ENCODE measurements around the gene ZCCHC7.
"Not testable (repeated sequence)": the region's sequence is repeated elsewhere in the genome, so short reads cannot be mapped to it uniquely, and the experiment has no call there.

Gene ZCCHC7

DNA sequence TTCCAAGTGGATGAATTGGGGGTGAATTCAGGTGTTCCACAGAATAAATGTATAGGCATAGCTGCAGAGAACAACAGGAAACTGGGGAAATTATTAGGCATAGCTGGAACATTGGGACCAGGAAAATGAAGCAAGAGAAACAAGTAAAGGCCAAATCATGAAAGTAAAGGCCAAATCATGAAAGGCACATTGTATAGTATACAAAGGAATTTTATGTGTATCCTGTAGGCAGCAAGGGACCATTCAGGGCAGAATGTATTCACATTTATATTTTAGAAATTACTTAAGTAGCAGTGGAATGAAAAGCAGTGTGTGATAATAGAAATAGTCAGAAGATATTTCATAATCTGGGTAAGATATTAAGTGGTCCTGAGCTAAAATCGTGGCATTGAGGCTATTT, 174.8 kb downstream of the ZCCHC7 start:
- Histone ChIP-seq H3K4me2 (peak overlapping the region; percentile 92), H3K27me3 (no peaks in the 10 kb centered on the region)

DNA sequence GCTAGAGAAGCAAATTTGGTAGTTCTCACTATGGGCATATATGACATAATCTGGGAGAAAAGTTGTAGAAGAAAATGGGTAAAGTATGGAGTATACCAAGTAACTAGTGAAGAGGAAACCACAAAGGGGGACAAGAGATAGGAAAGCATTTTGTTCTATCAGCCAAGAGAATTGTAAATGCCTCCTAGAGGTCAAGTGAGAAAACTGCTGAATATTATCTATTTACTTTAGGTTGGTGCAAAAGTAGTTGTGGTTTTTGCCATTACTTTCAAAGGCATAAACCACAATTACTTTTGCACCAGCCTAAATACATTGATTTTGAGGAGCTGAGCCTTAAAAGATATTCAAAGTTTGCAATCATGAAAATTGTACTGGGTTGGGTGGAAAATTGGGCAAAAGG, 175.4 kb downstream of the ZCCHC7 start:
- peak overlapping the region; percentile 92 for H3K4me2 ChIP-seq
- H3K27me3 ChIP-seq: no peaks in the 10 kb centered on the region
- TF ChIP-seq Cebpa-rat (IDR thresholded peaks at IDR 0.05): no peak
- peaks cover 95% of the 10 kb centered on the region for H3K4me1 ChIP-seq
- peaks cover 36% of the 10 kb centered on the region for H3K36me3 ChIP-seq
- no peaks in the 10 kb centered on the region for H4K20me1 ChIP-seq
- peak overlapping the region; percentile 95 for H3K27ac ChIP-seq
- peak overlapping the region; percentile 79 for H3K9ac ChIP-seq
- no peaks in the 10 kb centered on the region for H3K9me3 ChIP-seq
- H3K4me3 ChIP-seq: peak overlapping the region; percentile 48

More for the DNA sequence above, 174.8 kb downstream of the ZCCHC7 start:
- peaks cover 95% of the 10 kb centered on the region for H3K4me1 ChIP-seq
- peak overlapping the region; percentile 95 for H3K27ac ChIP-seq
- no peaks in the 10 kb centered on the region for H4K20me1 ChIP-seq
- H3K4me3 ChIP-seq: peak overlapping the region; percentile 48
- H3K36me3 ChIP-seq: peaks cover 36% of the 10 kb centered on the region
- H3K9me3 ChIP-seq: no peaks in the 10 kb centered on the region
- TF ChIP-seq Cebpa-rat (IDR thresholded peaks at IDR 0.05): no peak
- H3K9ac ChIP-seq: peak overlapping the region; percentile 79

DNA sequence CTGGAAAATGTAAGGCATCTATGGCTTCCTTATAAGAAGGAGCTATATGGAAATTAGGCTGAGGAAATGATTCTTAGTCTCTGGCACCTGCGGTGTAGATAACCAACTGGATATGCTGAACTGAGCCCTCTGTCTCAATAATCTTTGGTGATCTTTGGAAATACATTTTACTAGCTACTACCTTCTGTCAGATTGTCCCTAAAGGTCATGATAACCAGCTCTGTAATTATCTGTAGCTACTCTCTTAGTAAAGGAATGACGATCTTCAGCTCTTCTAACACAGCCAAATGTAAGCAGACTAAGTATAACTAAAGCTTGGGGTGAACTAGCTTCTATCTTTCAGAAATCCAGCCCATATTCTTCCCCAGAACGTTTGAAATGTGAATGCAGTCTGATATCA, 177.2 kb downstream of the ZCCHC7 start:
- Histone ChIP-seq H3K27me3 (no peaks in the 10 kb centered on the region), H3K36me3 (peaks cover 37% of the 10 kb centered on the region), H3K9ac (peak overlapping the region; percentile 81), H3K9me3 (no peaks in the 10 kb centered on the region), H3K4me1 (peaks cover 95% of the 10 kb centered on the region), H3K4me3 (0 out of 2 replicates have a peak overlapping the region, but pooled peaks have one; percentile 12), H3K27ac (peak overlapping the region; percentile 95), H4K20me1 (no peaks in the 10 kb centered on the region), H3K4me2 (peak overlapping the region; percentile 92)
- no peak for TF ChIP-seq Cebpa-rat (IDR thresholded peaks at IDR 0.05)

DNA sequence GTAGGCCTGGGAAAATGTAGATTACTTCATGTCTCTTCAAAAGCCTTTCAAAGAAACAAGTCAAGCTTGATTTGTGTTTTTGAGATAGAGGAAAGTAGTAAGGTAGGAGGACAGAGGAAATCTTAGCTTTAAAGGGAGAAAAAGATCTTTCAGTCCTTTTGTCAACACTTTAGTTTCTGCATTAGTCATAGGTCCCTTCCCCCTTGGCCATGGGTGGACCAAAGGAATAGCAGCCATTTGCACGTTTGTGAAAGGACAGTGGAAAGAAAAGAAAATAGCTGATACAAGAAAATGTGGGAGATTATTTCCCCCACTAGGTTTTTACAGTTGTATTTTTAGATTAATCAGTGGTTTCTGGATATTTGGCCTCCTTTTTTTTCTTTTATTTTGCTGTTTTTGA, 180.2 kb downstream of the ZCCHC7 start:
- peak overlapping the region; percentile 95 for H3K27ac ChIP-seq
- H3K4me2 ChIP-seq: peak overlapping the region; percentile 92
- H3K36me3 ChIP-seq: peaks cover 67% of the 10 kb centered on the region
- peak overlapping the region; percentile 45 for H3K4me3 ChIP-seq
- TF ChIP-seq Cebpa-rat (IDR thresholded peaks at IDR 0.05): no peak
- no peaks in the 10 kb centered on the region for H4K20me1 ChIP-seq
- H3K27me3 ChIP-seq: no peaks in the 10 kb centered on the region
- no peaks in the 10 kb centered on the region for H3K9me3 ChIP-seq
- H3K4me1 ChIP-seq: peaks cover 100% of the 10 kb centered on the region
- H3K9ac ChIP-seq: peak overlapping the region; percentile 81

DNA sequence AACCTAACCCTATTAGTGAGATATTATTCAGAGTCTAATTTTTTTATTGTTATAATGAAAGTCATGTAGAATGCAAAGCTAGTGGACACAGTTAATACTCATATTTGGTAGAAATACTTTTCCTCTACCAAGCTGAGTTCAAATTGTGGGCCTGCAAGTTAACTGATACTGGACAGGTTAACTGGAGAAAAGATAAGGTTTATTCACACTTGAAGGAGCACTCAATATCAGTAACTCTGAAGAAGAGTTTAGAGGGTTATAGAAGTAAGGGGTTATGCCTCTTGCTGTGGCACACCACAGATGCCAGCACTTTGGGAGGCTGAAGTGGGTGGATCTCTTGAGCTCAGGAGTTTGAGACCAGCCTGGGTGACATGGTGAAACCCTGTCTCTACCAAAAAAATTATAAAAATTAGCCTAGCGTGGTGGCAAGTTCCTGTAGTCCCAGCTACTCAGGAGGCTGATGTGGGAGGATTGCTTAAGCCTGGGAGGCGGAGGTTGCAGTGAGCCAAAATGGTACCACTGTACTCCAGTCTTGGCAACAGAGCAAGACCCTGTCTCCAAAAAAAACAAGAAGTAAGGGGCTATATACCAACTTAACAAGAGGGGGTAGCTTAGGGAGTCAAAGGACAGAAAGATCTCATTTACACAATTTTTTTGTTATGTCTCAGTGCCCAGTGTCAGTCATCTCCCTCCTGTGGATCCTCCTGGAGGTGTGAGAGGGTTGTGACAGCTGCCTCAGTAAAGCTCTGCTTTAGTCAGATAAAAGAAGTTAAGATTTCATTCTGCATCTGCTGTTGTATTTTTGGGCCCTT, 180.9 kb downstream of the ZCCHC7 start:
- Histone ChIP-seq H3K36me3 (peaks cover 73% of the 10 kb centered on the region), H3K27me3 (no peaks in the 10 kb centered on the region), H3K27ac (peak overlapping the region; percentile 95), H3K4me2 (peak overlapping the region; percentile 92), H3K9ac (peak overlapping the region; percentile 81), H3K4me3 (peak overlapping the region; percentile 45), H3K9me3 (no peaks in the 10 kb centered on the region), H4K20me1 (no peaks in the 10 kb centered on the region), H3K4me1 (peaks cover 100% of the 10 kb centered on the region)
- peak; percentile 38; the same call in 1 of the 2 replicates for TF ChIP-seq Cebpa-rat (IDR thresholded peaks at IDR 0.05)

DNA sequence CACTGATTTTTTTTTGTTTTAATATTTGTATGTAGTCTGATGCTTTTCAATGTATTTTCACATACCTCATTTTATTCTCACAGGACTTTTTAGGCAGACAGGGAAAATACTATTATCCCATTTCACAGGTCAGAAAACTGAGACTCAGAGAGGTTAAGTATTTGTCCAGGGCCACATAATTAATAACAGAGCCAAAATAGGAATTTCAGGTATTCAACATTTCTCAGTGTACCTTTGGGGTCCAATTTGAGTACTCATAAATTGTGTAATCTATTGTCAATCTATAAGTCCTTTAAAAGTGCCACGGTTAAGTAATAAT, 181.4 kb downstream of the ZCCHC7 start:
- H3K4me1 ChIP-seq: peaks cover 97% of the 10 kb centered on the region
- no peaks in the 10 kb centered on the region for H3K9me3 ChIP-seq
- H3K4me2 ChIP-seq: peak overlapping the region; percentile 92
- no peak for TF ChIP-seq Cebpa-rat (IDR thresholded peaks at IDR 0.05)
- H3K4me3 ChIP-seq: peak overlapping the region; percentile 45
- H3K27me3 ChIP-seq: no peaks in the 10 kb centered on the region
- peak overlapping the region; percentile 95 for H3K27ac ChIP-seq
- H3K36me3 ChIP-seq: peaks cover 73% of the 10 kb centered on the region
- H3K9ac ChIP-seq: peak overlapping the region; percentile 81
- no peaks in the 10 kb centered on the region for H4K20me1 ChIP-seq

DNA sequence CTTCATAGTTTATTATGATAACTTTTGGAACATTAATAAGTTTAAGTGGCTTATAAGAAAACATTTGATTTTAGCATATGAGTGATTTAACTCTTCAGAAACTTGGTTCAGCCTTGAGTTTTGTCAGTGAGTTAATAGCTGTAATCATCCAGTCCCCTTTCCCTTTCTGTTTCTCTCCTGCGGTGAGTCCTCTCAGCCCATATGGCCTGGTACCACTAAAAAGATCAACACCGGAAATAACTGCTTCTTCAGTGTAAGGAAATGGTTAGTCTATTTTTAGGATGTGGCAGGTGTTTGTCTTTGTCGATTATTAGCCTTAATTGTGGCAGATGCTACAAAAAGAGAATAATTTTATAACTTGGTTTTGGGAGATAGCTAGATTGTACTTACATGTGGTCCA, 181.9 kb downstream of the ZCCHC7 start:
- no peak for TF ChIP-seq Cebpa-rat (IDR thresholded peaks at IDR 0.05)
- Histone ChIP-seq H3K4me2 (peak overlapping the region; percentile 92), H3K36me3 (peaks cover 77% of the 10 kb centered on the region), H3K27me3 (no peaks in the 10 kb centered on the region), H3K27ac (peak overlapping the region; percentile 95), H4K20me1 (no peaks in the 10 kb centered on the region), H3K9ac (peak overlapping the region; percentile 81), H3K4me3 (peak overlapping the region; percentile 45; the same call in 1 of the 2 replicates), H3K9me3 (no peaks in the 10 kb centered on the region), H3K4me1 (peaks cover 97% of the 10 kb centered on the region)

DNA sequence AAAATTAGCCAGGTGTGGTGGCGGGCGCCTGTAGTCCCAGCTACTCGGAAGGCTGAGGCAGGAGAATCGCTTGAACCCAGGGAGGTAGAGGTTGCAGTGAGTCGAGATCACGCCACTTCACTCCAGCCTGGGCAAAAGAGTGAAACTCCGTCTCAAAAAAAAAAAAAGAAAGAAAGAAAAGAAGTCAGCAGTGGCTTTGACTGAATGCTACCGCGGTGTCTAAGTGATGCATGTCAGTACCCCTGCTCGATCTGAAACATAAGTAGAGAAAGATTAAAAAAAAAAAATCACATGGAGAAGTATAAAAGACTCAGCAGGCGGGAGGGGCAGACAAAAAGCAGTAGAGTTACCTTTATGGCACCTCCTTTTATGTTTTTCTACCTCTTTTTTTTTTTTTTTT, 182.9 kb downstream of the ZCCHC7 start:
- not testable (repeated sequence) for H3K9me3 ChIP-seq, H4K20me1 ChIP-seq, H3K27me3 ChIP-seq
- peaks cover 90% of the 10 kb centered on the region for H3K4me1 ChIP-seq
- H3K27ac ChIP-seq: peak overlapping the region; percentile 95
- peak overlapping the region; percentile 81 for H3K9ac ChIP-seq
- H3K4me3 ChIP-seq: peak overlapping the region; percentile 40; the same call in 1 of the 2 replicates
- H3K36me3 ChIP-seq: peaks cover 75% of the 10 kb centered on the region
- H3K4me2 ChIP-seq: peak overlapping the region; percentile 92

DNA sequence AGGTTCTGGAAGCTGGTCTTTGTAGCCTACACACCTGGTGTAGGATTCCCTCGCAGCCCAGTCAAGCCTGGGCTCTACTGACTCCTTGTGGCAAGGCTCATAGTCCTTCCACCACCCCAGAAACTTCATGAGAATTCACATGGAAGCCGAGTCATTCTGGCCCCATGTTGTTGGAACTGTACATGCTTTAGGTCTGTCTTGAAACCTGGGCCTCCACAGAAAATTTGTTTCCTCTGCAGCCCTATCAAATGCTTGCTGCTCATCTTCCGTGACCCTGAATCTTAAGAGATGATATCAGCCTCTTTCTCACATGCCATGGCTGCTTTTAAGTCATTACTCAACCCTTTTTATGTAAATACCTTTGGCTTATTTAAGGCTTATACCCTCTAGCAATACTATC, 188.8 kb downstream of the ZCCHC7 start:
- no peak overlapping the region for H3K9ac ChIP-seq
- peaks cover 46% of the 10 kb centered on the region for H3K4me1 ChIP-seq
- peaks cover 27% of the 10 kb centered on the region; the same call in 1 of the 2 replicates for H4K20me1 ChIP-seq
- H3K9me3 ChIP-seq: no peaks in the 10 kb centered on the region
- no peaks in the 10 kb centered on the region for H3K27me3 ChIP-seq
- H3K27ac ChIP-seq: peak overlapping the region; percentile 33; the same call in 1 of the 2 replicates
- no peak overlapping the region for H3K4me3 ChIP-seq
- H3K4me2 ChIP-seq: no peak overlapping the region
- TF ChIP-seq Cebpa-rat (IDR thresholded peaks at IDR 0.05): no peak
- peaks cover 96% of the 10 kb centered on the region for H3K36me3 ChIP-seq

DNA sequence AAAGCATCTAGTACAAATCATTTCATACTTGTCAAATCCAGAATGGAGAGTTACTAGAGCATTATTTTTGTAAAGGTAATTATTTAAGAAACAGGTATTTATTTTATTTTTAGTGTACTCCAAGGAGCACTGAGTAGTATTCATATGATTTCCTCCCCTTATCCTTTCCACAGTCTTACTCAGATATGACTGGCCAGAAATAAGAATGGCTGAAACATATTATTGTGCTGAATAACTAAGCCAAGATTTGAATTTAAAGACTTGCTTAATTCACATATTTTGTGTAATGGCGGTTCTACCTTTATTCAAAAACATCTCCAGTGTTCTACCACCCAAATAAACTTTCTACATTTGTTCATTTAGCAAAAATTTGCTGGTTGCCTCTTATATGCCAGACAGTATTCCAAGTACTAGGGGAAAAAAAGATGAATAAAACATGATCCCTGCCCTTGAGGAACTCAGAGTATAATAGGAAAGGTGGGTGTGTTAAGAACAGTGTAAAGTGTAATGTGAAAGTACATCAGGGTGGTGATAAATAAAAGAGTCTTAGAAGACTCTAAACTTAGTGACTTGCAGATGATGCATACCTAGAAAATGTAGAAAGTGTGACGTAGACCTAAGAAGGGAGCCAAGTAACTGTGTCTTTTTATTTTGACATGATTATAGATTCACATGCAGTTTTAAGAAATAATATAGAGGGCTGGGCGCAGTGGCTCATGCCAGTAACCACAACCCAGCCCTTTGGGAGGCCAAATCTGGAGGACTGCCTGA, 191.7 kb downstream of the ZCCHC7 start:
- H3K27me3 ChIP-seq: no peaks in the 10 kb centered on the region
- H4K20me1 ChIP-seq: peaks cover 49% of the 10 kb centered on the region; the same call in 1 of the 2 replicates
- no peak for TF ChIP-seq Cebpa-rat (IDR thresholded peaks at IDR 0.05)
- H3K9ac ChIP-seq: no peak overlapping the region
- no peak overlapping the region for H3K4me2 ChIP-seq
- no peak overlapping the region for H3K27ac ChIP-seq
- H3K9me3 ChIP-seq: no peaks in the 10 kb centered on the region
- H3K4me1 ChIP-seq: peaks cover 19% of the 10 kb centered on the region
- H3K36me3 ChIP-seq: peaks cover 98% of the 10 kb centered on the region
- no peak overlapping the region for H3K4me3 ChIP-seq
